ENCODE results near the gene CTSC. TPM values are rescaled to one million over a fixed set of nuclear protein-coding genes. Genes with fewer than 3 reads are reported as not detected.

The CTSC gene
- total RNA-seq, 4 donors from 2014 or later: 24.5 to 59.0 (median 31.6) TPM

- WGBS: 51% methylated on average over 1 of the region's 1 CpG
- peaks cover 6% of the 10 kb centered on the region for H3K36me3 ChIP-seq
- TF ChIP-seq CTCF (IDR thresholded peaks at IDR 0.05) (no peak), POLR2AphosphoS5 (IDR thresholded peaks at IDR 0.05) (no peak), EP300 (IDR thresholded peaks at IDR 0.05) (no peak), POLR2A (IDR thresholded peaks at IDR 0.05) (no peak)
These were observed 27.3 kb downstream of the CTSC start for GRCh38 chr11:88310246-88310645.

GRCh38 chr11:88308576-88308975, 29.0 kb downstream of the CTSC start:
- Histone ChIP-seq H3K9me3 (no peaks in the 10 kb centered on the region), H3K4me1 (peaks cover 2% of the 10 kb centered on the region), H3K27ac (no peak overlapping the region), H3K36me3 (peaks cover 6% of the 10 kb centered on the region), H3K4me3 (no peak overlapping the region), H3K27me3 (no peaks in the 10 kb centered on the region)
- TF ChIP-seq POLR2AphosphoS5 (IDR thresholded peaks at IDR 0.05) (no peak), POLR2A (IDR thresholded peaks at IDR 0.05) (no peak), CTCF (IDR thresholded peaks at IDR 0.05) (no peak), EP300 (IDR thresholded peaks at IDR 0.05) (no peak)
- 90% methylated on average over 2 of the region's 2 CpGs for WGBS
- DNase-seq (ENCODE audit: low spot score in 2 of 2): no peak

More at GRCh38 chr11:88310246-88310645, 27.3 kb downstream of the CTSC start:
- no peak overlapping the region for H3K27ac ChIP-seq
- H3K9me3 ChIP-seq: no peaks in the 10 kb centered on the region
- H3K4me3 ChIP-seq: no peak overlapping the region
- DNase-seq (ENCODE audit: low spot score in 2 of 2): no peak
- no peaks in the 10 kb centered on the region for H3K27me3 ChIP-seq
- peaks cover 2% of the 10 kb centered on the region for H3K4me1 ChIP-seq

GRCh38 chr11:88307749-88308425, 29.6 kb downstream of the CTSC start:
- H3K4me1 ChIP-seq: peaks cover 2% of the 10 kb centered on the region
- no peaks in the 10 kb centered on the region for H3K27me3 ChIP-seq
- H3K36me3 ChIP-seq: peaks cover 6% of the 10 kb centered on the region
- 90% methylated on average over 11 of the region's 11 CpGs for WGBS
- H3K9me3 ChIP-seq: no peaks in the 10 kb centered on the region
- TF ChIP-seq CTCF (IDR thresholded peaks at IDR 0.05): no peak
- no peak for TF ChIP-seq POLR2AphosphoS5 (IDR thresholded peaks at IDR 0.05)
- no peak for TF ChIP-seq EP300 (IDR thresholded peaks at IDR 0.05)
- TF ChIP-seq POLR2A (IDR thresholded peaks at IDR 0.05): no peak
- no peak overlapping the region for H3K4me3 ChIP-seq
- DNase-seq (ENCODE audit: low spot score in 2 of 2): no peak
- H3K27ac ChIP-seq: no peak overlapping the region

GRCh38 chr11:88306785-88307184, 30.8 kb downstream of the CTSC start:
- Histone ChIP-seq H3K4me1 (peaks cover 2% of the 10 kb centered on the region), H3K4me3 (no peak overlapping the region), H3K27me3 (no peaks in the 10 kb centered on the region), H3K9me3 (no peaks in the 10 kb centered on the region), H3K36me3 (peaks cover 6% of the 10 kb centered on the region), H3K27ac (no peak overlapping the region)
- TF ChIP-seq EP300 (IDR thresholded peaks at IDR 0.05) (no peak), CTCF (IDR thresholded peaks at IDR 0.05) (no peak), POLR2A (IDR thresholded peaks at IDR 0.05) (no peak), POLR2AphosphoS5 (IDR thresholded peaks at IDR 0.05) (no peak)
- 93% methylated on average over 1 of the region's 2 CpGs for WGBS
- DNase-seq (ENCODE audit: low spot score in 2 of 2): no peak

GRCh38 chr11:88305430-88305829, 32.1 kb downstream of the CTSC start:
- Histone ChIP-seq H3K36me3 (peaks cover 6% of the 10 kb centered on the region), H3K9me3 (no peaks in the 10 kb centered on the region), H3K4me1 (peaks cover 3% of the 10 kb centered on the region), H3K4me3 (no peak overlapping the region), H3K27ac (no peak overlapping the region), H3K27me3 (no peaks in the 10 kb centered on the region)
- no peak for DNase-seq (ENCODE audit: low spot score in 2 of 2)
- 89% methylated on average over 1 of the region's 1 CpG for WGBS
- no peak for TF ChIP-seq CTCF (IDR thresholded peaks at IDR 0.05)
- TF ChIP-seq EP300 (IDR thresholded peaks at IDR 0.05): no peak
- no peak for TF ChIP-seq POLR2AphosphoS5 (IDR thresholded peaks at IDR 0.05)
- TF ChIP-seq POLR2A (IDR thresholded peaks at IDR 0.05): no peak
